OCI-LY1 (cell line): Measurements from ENCODE around the gene ASGR1.

Source experiments
- H2AFZ ChIP-seq: fragments of 200-600 bp; sonication (generic), shearing (Covaris generic); 2 replicates; pipeline ENCODE4 v1.6.0; 2014; ENCODE audit warnings: antibody characterized with exemption, mild to moderate bottlenecking, low read length
- H3F3A ChIP-seq: fragments of 200-600 bp; sonication (generic), shearing (Covaris generic); 2 replicates; pipeline ENCODE4 v1.6.0; 2014; ENCODE audit warnings: mild to moderate bottlenecking, antibody characterized with exemption, low read length, moderate library complexity; ENCODE audit not compliant: insufficient read depth
- H3K27ac ChIP-seq: fragments of 200-600 bp; sonication (generic); 2 replicates; pipeline ENCODE4 v1.5.1; 2014; ENCODE audit warnings: low read length, mixed run types, mild to moderate bottlenecking, low read depth; ENCODE audit not compliant: poor library complexity, severe bottlenecking
- H3K27me3 ChIP-seq: fragments of 200-600 bp; sonication (generic); 2 replicates; pipeline ENCODE4 v1.6.0; 2014; ENCODE audit warnings: antibody characterized with exemption, mild to moderate bottlenecking, low read length, moderate library complexity; ENCODE audit not compliant: insufficient read depth
- H3K36me3 ChIP-seq: fragments of 200-600 bp; sonication (generic); 2 replicates; pipeline ENCODE4 v1.6.1; 2014; ENCODE audit warnings: mild to moderate bottlenecking, antibody characterized with exemption, low read length, moderate library complexity, mixed read lengths; ENCODE audit not compliant: insufficient read depth
- H3K4me1 ChIP-seq: fragments of 200-600 bp; sonication (generic); 2 replicates; pipeline ENCODE4 v1.5.1; 2014; ENCODE audit warnings: mild to moderate bottlenecking, low read length, moderate library complexity; ENCODE audit not compliant: insufficient read depth, severe bottlenecking
- H3K4me2 ChIP-seq: fragments of 200-600 bp; sonication (generic), shearing (Covaris generic); 2 replicates; pipeline ENCODE4 v1.6.1; 2014; ENCODE audit warnings: low read length
- H3K4me3 ChIP-seq: fragments of 200-600 bp; sonication (generic); 2 replicates; pipeline ENCODE4 v1.5.1; 2014; ENCODE audit warnings: low read length, low read depth, mild to moderate bottlenecking, mixed read lengths; ENCODE audit not compliant: poor library complexity, severe bottlenecking
- H3K79me2 ChIP-seq: fragments of 200-600 bp; shearing (Covaris generic); 2 replicates; pipeline ENCODE4 v1.6.1; 2016; ENCODE audit warnings: mixed run types, low read length, mixed read lengths; ENCODE audit not compliant: insufficient read depth
- H3K9ac ChIP-seq: fragments of 200-600 bp; sonication (generic), shearing (Covaris generic); 2 replicates; pipeline ENCODE4 v1.6.1; 2014; ENCODE audit warnings: mild to moderate bottlenecking, low read length, mixed read lengths
- H3K9me2 ChIP-seq: fragments of 200-600 bp; sonication (generic), shearing (Covaris generic); 2 replicates; pipeline ENCODE4 v1.6.1; 2014; ENCODE audit warnings: low read depth, mild to moderate bottlenecking, low read length, mixed read lengths
- H3K9me3 ChIP-seq: fragments of 200-600 bp; shearing (Covaris generic); 2 replicates; pipeline ENCODE4 v1.6.1; 2014; ENCODE audit warnings: low read length, mixed read lengths
- H4K20me1 ChIP-seq: fragments of 200-600 bp; sonication (generic), shearing (Covaris generic); 2 replicates; pipeline ENCODE4 v1.6.0; 2016; ENCODE audit warnings: mild to moderate bottlenecking, low read length; ENCODE audit not compliant: insufficient read depth
- CTCF ChIP-seq: fragments of 200-600 bp; sonication (generic), shearing (Covaris generic); IDR thresholded peaks from 2 replicates; pipeline ENCODE4 v1.5.1; 2017; ENCODE audit warnings: mild to moderate bottlenecking, antibody characterized with exemption, low read length, moderate library complexity, mixed read lengths
- EZH2 ChIP-seq: fragments of 200-600 bp; sonication (generic), shearing (Covaris generic); IDR thresholded peaks from 2 replicates; pipeline ENCODE4 v1.8.0; 2017; ENCODE audit warnings: borderline replicate concordance, mixed run types, mild to moderate bottlenecking, antibody characterized with exemption, low read length, moderate library complexity, mixed read lengths

ASGR1 gene

DNA sequence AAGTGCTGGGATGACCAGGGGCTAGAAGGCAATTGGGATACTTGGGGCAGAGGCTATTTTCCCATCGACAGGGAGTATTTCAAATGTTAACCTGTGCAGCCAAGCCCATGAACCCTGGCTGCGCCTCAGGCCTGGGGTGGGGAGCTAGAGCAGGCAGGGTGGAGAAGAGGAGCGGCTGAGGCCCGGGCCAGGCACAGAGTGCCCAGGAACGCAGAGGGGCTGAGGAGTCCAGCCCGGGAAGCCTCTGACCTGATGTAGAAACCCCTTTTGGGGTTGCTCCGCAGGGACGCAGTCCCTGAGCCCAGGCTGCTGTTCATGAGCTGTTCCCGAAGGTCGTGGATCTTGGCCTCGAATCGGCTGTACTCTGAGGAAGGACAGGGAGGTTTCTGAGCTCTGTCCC, 16.8 kb upstream of the ASGR1 start:
- Histone ChIP-seq H3K4me3 (no peak overlapping the region), H3K36me3 (no peaks in the 10 kb centered on the region), H3K4me2 (no peak overlapping the region), H3K27me3 (peaks cover 11% of the 10 kb centered on the region; the same call in 1 of the 2 replicates), H2AFZ (no peak overlapping the region), H4K20me1 (no peaks in the 10 kb centered on the region), H3F3A (no peaks in the 10 kb centered on the region), H3K9me2 (no peaks in the 10 kb centered on the region), H3K27ac (no peak overlapping the region), H3K9me3 (no peaks in the 10 kb centered on the region), H3K4me1 (no peaks in the 10 kb centered on the region), H3K79me2 (no peaks in the 10 kb centered on the region), H3K9ac (no peak overlapping the region)
- no peak for TF ChIP-seq CTCF
- TF ChIP-seq EZH2, result no peak

DNA sequence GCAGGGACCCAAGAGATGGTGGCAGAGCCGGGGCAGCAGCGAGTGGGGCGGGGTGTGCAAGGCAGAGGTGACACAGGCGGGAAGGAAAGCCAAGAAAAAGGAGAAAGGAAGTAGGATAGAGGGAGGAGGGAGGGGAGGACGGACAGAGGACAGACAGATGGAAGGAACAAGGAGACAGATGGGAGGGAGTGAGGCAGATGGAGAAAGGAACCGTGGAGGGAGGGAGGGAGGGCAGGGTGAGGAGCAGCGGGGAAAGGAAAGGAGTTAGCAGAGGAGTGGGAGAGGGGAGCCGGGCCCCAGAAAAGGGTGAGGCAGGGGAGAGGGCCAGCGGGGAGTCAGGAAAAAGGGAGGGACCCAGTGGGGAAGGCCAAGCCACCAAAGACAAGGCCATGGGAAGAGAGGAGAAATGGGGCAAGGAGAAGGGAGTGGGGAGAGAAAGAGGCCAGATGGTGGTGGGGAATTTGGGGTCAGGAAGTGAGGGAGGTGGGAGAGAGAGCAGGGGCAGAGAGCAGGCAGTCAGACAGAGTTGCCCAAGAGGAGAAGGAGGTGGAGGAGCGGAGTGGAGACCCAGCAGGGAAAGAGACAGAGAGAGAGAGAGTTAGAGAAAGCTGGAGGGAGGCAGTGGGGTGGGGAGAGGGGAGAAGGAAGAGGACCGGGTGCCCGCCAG, 13.2 kb upstream of the ASGR1 start:
- TF ChIP-seq CTCF (no peak), EZH2 (no peak)
- Histone ChIP-seq H3K9me3 (no peaks in the 10 kb centered on the region), H3K27ac (no peak overlapping the region), H4K20me1 (no peaks in the 10 kb centered on the region), H3F3A (no peaks in the 10 kb centered on the region), H3K9me2 (no peaks in the 10 kb centered on the region), H3K4me3 (no peak overlapping the region), H3K79me2 (no peaks in the 10 kb centered on the region), H3K36me3 (no peaks in the 10 kb centered on the region), H3K9ac (no peak overlapping the region), H3K27me3 (peaks cover 11% of the 10 kb centered on the region; the same call in 1 of the 2 replicates), H3K4me1 (no peaks in the 10 kb centered on the region), H3K4me2 (no peak overlapping the region), H2AFZ (no peak overlapping the region)

DNA sequence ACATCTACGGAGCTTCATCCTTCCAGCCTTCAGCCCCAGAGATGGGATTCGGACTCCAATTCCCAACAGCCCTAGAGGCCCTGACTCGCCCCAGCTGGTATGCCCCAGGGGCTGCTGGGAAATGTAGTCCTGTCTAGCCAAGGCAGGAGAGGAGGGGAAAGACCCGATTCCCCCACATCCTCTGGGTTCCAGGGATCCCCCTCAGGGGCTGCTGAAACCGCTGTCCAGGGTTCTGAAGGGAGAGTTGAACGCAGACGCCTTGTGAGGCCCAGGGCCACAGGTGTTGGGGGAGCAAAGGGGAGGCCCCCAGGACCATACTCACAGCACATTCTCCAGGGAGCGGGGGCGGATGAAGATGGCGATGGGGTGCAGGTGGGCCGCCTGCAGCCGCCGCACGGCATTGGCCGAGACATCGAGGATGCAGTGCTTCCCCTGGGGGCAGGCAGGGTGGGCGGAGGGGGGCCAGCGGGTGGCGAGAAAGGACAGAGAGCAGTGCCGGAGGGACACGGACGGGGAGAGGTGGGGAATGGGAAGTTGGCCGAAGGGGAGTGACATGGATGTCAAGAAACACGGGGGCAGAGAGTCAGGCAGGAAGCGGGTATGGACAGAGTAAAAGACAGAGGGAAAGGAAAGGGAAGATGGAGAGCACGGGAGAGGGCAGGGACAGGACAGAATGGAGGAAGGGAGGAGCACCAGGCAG, 12.6 kb upstream of the ASGR1 start:
- no peaks in the 10 kb centered on the region for H3K9me3 ChIP-seq
- H3K4me1 ChIP-seq, result no peaks in the 10 kb centered on the region
- H3K79me2 ChIP-seq, result no peaks in the 10 kb centered on the region
- no peaks in the 10 kb centered on the region for H4K20me1 ChIP-seq
- H3F3A ChIP-seq, result no peaks in the 10 kb centered on the region
- peaks cover 7% of the 10 kb centered on the region; the same call in 1 of the 2 replicates for H3K27me3 ChIP-seq
- no peak overlapping the region for H3K4me2 ChIP-seq
- H3K9me2 ChIP-seq, result no peaks in the 10 kb centered on the region
- TF ChIP-seq EZH2 (no peak), CTCF (no peak)
- no peak overlapping the region for H3K27ac ChIP-seq
- no peak overlapping the region for H3K4me3 ChIP-seq
- H2AFZ ChIP-seq, result no peak overlapping the region
- H3K36me3 ChIP-seq, result no peaks in the 10 kb centered on the region
- no peak overlapping the region for H3K9ac ChIP-seq
